Sciatic nerve (tissue), 2 donors: ENCODE measurements around the gene TRIM66. TPM values are rescaled to one million over a fixed set of nuclear protein-coding genes. Genes with fewer than 3 reads are reported as not detected.

Source experiments
- ATAC-seq: fragments of 200-7000 bp; cut with Tn5 transposase; one replicate; pipeline ENCODE4 v1.9.1; 2020; ENCODE audit warnings: mild to moderate bottlenecking, moderate library complexity
- DNase-seq: peaks from one replicate; pipeline ENCODE4 v3.0.0-alpha.2; 2020; ENCODE audit warnings: low spot score
- intact Hi-C: fragments of 100-400 bp; cut with DNase I; formaldehyde crosslinking; loops from one replicate; pipeline ENCODE4 v1.14.2; 2022
- total RNA-seq: library from RNA; stranded (reverse); fragmentation: NEBNext Ultra II Directional; extraction: Animal tissue kit (Norgen Biotek cat#: 25700); gene quantifications from one replicate; pipeline ENCODE4 v1.2.1, GENCODE V29; 2021
- donor health status: DM: no; HTN: no; CAD: no.
- donor health status: DM: no; HTN: no; CAD: no.

TRIM66 gene
- total RNA-seq, 1 donor from 2014 or later, result 21.1 TPM

GRCh38 chr11:8694137-8694536 is 11.7 kb upstream of the TRIM66 start:
- DNase-seq (peak; percentile 18), ATAC-seq (no peak)
- intact Hi-C loops, result no loop called here

- intact Hi-C loops, result no loop called here
- ATAC-seq (no peak), DNase-seq (peak; percentile 36)
Observed at GRCh38 chr11:8693555-8693954, 11.1 kb upstream of the TRIM66 start.

GRCh38 chr11:8693010-8693551 is 10.6 kb upstream of the TRIM66 start:
- DNase-seq (peak; percentile 23), ATAC-seq (no peak)
- intact Hi-C loops, result no loop called here

- ATAC-seq (no peak), DNase-seq (peak; percentile 7)
- intact Hi-C loops, result no loop called here
Observed at GRCh38 chr11:8692417-8692816, 10.0 kb upstream of the TRIM66 start.

- peak; percentile 4 for DNase-seq
Observed at GRCh38 chr11:8691601-8692000, 9.1 kb upstream of the TRIM66 start.

GRCh38 chr11:8690374-8691342 is 8.2 kb upstream of the TRIM66 start:
- no peak for ATAC-seq
- intact Hi-C loops, result no loop called here

More at GRCh38 chr11:8691601-8692000, 9.1 kb upstream of the TRIM66 start:
- ATAC-seq, result no peak
- intact Hi-C loops, result no loop called here

GRCh38 chr11:8689726-8690255 is 7.3 kb upstream of the TRIM66 start:
- DNase-seq (peak; percentile 19), ATAC-seq (no peak)
- intact Hi-C loops, result loop anchor here (10.0 kb wide), 1 partner anchor 275 kb away; the partner anchor contains the start of gene TMEM9B

More at GRCh38 chr11:8690374-8691342, 8.2 kb upstream of the TRIM66 start:
- peak; percentile 17 for DNase-seq

- ATAC-seq (peak; percentile 99), DNase-seq (peak; percentile 95)
- intact Hi-C loops, result loop anchor here (10.0 kb wide), 1 partner anchor 276 kb away; the partner anchor contains the start of gene TMEM9B
Observed at GRCh38 chr11:8688414-8689362, 6.2 kb upstream of the TRIM66 start.

GRCh38 chr11:8686325-8686724 is 3.9 kb upstream of the TRIM66 start:
- intact Hi-C loops, result loop anchor here (10.0 kb wide), 1 partner anchor 278 kb away; the partner anchor contains the start of gene TMEM9B
- ATAC-seq, result no peak
- DNase-seq, result no peak

GRCh38 chr11:8685820-8686219 is 3.4 kb upstream of the TRIM66 start:
- ATAC-seq (no peak), DNase-seq (no peak)
- intact Hi-C loops, result loop anchor here (10.0 kb wide), 1 partner anchor 279 kb away; the partner anchor contains the start of gene TMEM9B

- DNase-seq, result no peak
- ATAC-seq, result no peak
- intact Hi-C loops, result loop anchor here (10.0 kb wide), 1 partner anchor 279 kb away; the partner anchor contains the start of gene TMEM9B
Observed at GRCh38 chr11:8685306-8685705, 2.8 kb upstream of the TRIM66 start.

- ATAC-seq (no peak), DNase-seq (no peak)
- intact Hi-C loops, result loop anchor here (10.0 kb wide), 1 partner anchor 280 kb away; the partner anchor contains the start of gene TMEM9B
Observed at GRCh38 chr11:8684600-8685290, 2.3 kb upstream of the TRIM66 start.

GRCh38 chr11:8683115-8683807 is 796 bp upstream of the TRIM66 start:
- DNase-seq, result no peak
- ATAC-seq, result no peak
- intact Hi-C loops, result loop anchor here (10.0 kb wide), 1 partner anchor 282 kb away; the partner anchor contains the start of gene TMEM9B

GRCh38 chr11:8681837-8682302 is 595 bp downstream of the TRIM66 start:
- intact Hi-C loops, result loop anchor here (10.0 kb wide), 1 partner anchor 283 kb away; the partner anchor contains the start of gene TMEM9B
- no peak for ATAC-seq

GRCh38 chr11:8679006-8679405 is 3.5 kb downstream of the TRIM66 start:
- intact Hi-C loops, result no loop called here
- DNase-seq, result no peak

More at GRCh38 chr11:8681837-8682302, 595 bp downstream of the TRIM66 start:
- DNase-seq, result no peak

GRCh38 chr11:8676458-8676857 is 6.0 kb downstream of the TRIM66 start:
- no peak for ATAC-seq
- intact Hi-C loops, result no loop called here
- DNase-seq, result no peak

More at GRCh38 chr11:8679006-8679405, 3.5 kb downstream of the TRIM66 start:
- ATAC-seq, result no peak

GRCh38 chr11:8674859-8675258 is 7.6 kb downstream of the TRIM66 start:
- no peak for ATAC-seq
- DNase-seq, result no peak
- intact Hi-C loops, result no loop called here
